ENCODE data around the gene IGSF6.
"Not testable (repeated sequence)": the region's sequence is repeated elsewhere in the genome, so short reads cannot be mapped to it uniquely, and the experiment has no call there.

Gene IGSF6

GRCh38 chr16:21637032-21637968 lies 15.1 kb downstream of the IGSF6 start:
- TF ChIP-seq CTCF (IDR thresholded peaks at IDR 0.05; ENCODE audit: borderline replicate concordance, insufficient read depth, low read depth, low read length): no peak
- H3K4me3 ChIP-seq (ENCODE audit: low read depth, low read length): no peak overlapping the region

GRCh38 chr16:21635694-21636093 lies 16.7 kb downstream of the IGSF6 start:
- not testable (repeated sequence) for H3K4me3 ChIP-seq (ENCODE audit: low read depth, low read length)

GRCh38 chr16:21634216-21634615 lies 18.2 kb downstream of the IGSF6 start:
- TF ChIP-seq CTCF (IDR thresholded peaks at IDR 0.05; ENCODE audit: borderline replicate concordance, insufficient read depth, low read depth, low read length): no peak
- H3K4me3 ChIP-seq (ENCODE audit: low read depth, low read length): no peak overlapping the region

GRCh38 chr16:21631951-21632575 lies 20.3 kb downstream of the IGSF6 start:
- H3K4me3 ChIP-seq (ENCODE audit: low read depth, low read length): not testable (repeated sequence)

- not testable (repeated sequence) for H3K4me3 ChIP-seq (ENCODE audit: low read depth, low read length)
Observed at GRCh38 chr16:21631376-21631775, 21.0 kb downstream of the IGSF6 start.

- H3K4me3 ChIP-seq (ENCODE audit: low read depth, low read length): not testable (repeated sequence)
Observed at GRCh38 chr16:21630866-21631265, 21.5 kb downstream of the IGSF6 start.

- H3K4me3 ChIP-seq (ENCODE audit: low read depth, low read length): not testable (repeated sequence)
Observed at GRCh38 chr16:21629616-21630539, 22.5 kb downstream of the IGSF6 start.

DNA sequence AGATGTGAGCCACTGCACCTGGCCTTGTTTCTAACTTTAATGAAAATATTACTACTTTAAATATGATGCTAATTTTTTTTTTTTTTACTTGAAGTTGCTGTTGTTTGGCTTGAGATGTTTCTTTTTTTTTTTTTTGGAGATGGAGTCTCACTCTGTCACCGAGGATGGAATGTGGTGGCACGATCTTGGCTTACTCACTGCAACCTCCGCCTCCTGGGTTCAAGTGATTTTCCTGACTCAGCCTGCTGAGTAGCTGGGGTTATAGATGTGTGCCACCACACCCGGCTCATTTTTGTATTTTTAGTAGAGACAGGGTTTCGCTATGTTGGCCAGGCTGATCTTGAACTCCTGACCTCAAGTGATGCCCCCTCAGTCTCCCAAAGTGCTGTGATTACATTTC lies 23.6 kb downstream of the IGSF6 start:
- H3K4me3 ChIP-seq (ENCODE audit: low read depth, low read length): no peak overlapping the region
- TF ChIP-seq CTCF (IDR thresholded peaks at IDR 0.05; ENCODE audit: borderline replicate concordance, insufficient read depth, low read depth, low read length): no peak

DNA sequence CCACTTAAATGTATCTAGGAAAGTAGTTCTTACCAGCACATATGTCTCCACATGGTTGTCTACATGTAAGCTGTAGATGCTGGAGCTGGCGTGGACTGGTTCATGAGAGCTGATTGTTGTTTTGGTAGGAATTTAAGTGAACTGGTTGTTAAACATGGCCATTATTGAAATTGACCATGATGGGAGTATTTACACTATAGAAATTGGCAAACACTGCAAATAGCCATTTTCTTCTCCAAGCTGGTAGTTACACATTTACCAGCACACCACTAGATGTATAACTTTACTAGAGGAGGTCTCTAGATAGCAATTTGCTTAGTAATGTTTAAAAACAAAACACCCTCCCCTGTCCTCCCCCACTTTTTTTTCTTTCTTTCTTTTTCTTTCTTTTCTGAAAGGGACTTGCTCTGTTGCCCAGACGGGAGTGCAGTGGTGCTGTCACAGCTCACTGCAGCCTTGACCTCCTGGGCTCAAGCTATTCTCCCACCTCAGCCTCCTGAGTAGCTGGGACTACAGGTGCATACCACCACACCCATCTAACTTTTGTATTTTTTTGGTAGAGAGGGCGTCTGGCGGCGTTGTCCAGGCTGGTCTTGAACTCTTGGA lies 24.2 kb downstream of the IGSF6 start:
- no peak overlapping the region for H3K4me3 ChIP-seq (ENCODE audit: low read depth, low read length)
- no peak for TF ChIP-seq CTCF (IDR thresholded peaks at IDR 0.05; ENCODE audit: borderline replicate concordance, insufficient read depth, low read depth, low read length)

Measured in GM12875 (cell line).